Ovary (tissue), 9 donors: ENCODE results near the gene MALRD1. TPM values are rescaled to one million over a fixed set of nuclear protein-coding genes. Genes with fewer than 3 reads are reported as not detected.

Experiments
- DNase-seq, 5 donors: peaks; one replicate each; pipeline ENCODE4 v3.0.0-alpha.2; 2019 to 2020
- H3K27ac ChIP-seq, 2 donors: fragments of 200-600 bp; one replicate each; pipeline versions ENCODE4 v1.5.1 to v1.8.0; 2019 to 2022
- H3K27me3 ChIP-seq: fragments of 200-600 bp; one replicate; pipeline ENCODE4 v1.8.0; 2022
- H3K36me3 ChIP-seq: fragments of 200-600 bp; sonication (generic); one replicate; pipeline ENCODE4 v1.5.1; 2019
- H3K4me1 ChIP-seq: one replicate; pipeline ENCODE4 v1.8.1; 2013; ENCODE audit warnings: mild to moderate bottlenecking, moderate library complexity; ENCODE audit not compliant: insufficient read depth
- H3K4me3 ChIP-seq: fragments of 200-600 bp; sonication (generic); one replicate; pipeline ENCODE4 v1.5.1; 2017
- H3K9me3 ChIP-seq, 2 donors: fragments of 200-600 bp in 1 of 2; sonication (generic) in 1 of 2; one replicate each; pipeline versions ENCODE4 v1.5.1 to v1.8.1; 2013 to 2019; ENCODE audit warnings: mild to moderate bottlenecking in 1 of 2, moderate library complexity in 1 of 2
- CTCF ChIP-seq, 3 donors: fragments of 450-650 bp in 2 of 3; fragments of 200-600 bp in 1 of 3; IDR thresholded peaks; one replicate each; pipeline versions ENCODE4 v1.5.1 to v1.8.0; 2016 to 2022; ENCODE audit warnings: antibody characterized with exemption in 3 of 3, mild to moderate bottlenecking in 1 of 3
- EP300 ChIP-seq: sonication (generic); formaldehyde crosslinking; IDR thresholded peaks from one replicate; pipeline ENCODE4 v1.6.1; 2017; ENCODE audit warnings: antibody characterized with exemption
- POLR2A ChIP-seq: fragments of 450-650 bp; IDR thresholded peaks from one replicate; pipeline ENCODE4 v1.6.1; 2017; ENCODE audit warnings: antibody characterized with exemption, mild to moderate bottlenecking, moderate library complexity
- WGBS, 3 donors: extraction: QIAGEN DNeasy Blood & Tissue Kit in 1 of 3; methylation state at CpG; one replicate each; pipeline versions ENCODE4 v1.1.5 to v1.1.7; 2013 to 2017; 5-methylcytosine and 5-hydroxymethylcytosine counted together
- intact Hi-C, 4 donors: fragments of 100-400 bp; cut with DNase I; formaldehyde crosslinking; loops; one replicate each; pipeline versions ENCODE4 v1.11.0 to v1.15.1; 2022 to 2023
- polyA plus RNA-seq, 2 donors: library from polyadenylated mRNA; stranded (reverse); fragments of 200-250 nt in 1 of 2; fragments of 350-450 nt in 1 of 2; fragmentation: Illumina TruSeq in 1 of 2; extraction: RNeasy Lipid Tissue Mini Kit (QIAGEN cat#74804) in 1 of 2; gene quantifications; one replicate each; pipeline ENCODE4 v1.2.3, GENCODE V29; 2013 to 2014
- total RNA-seq, 7 donors: library from RNA; depleted of rRNA in 2 of 7; stranded (reverse); fragments of >200 nt in 2 of 7; fragmentation: NEBNext Ultra II Directional in 3 of 7; extraction: Animal tissue kit (Norgen Biotek cat#: 25700) in 3 of 7; gene quantifications; one replicate each; pipeline versions ENCODE4 v1.1.0 to v1.2.4, GENCODE V29; 2016 to 2023
- donor health status: DM: no; HTN: no; CAD: no; lungs with moderate emphysema.
- donor health status: DM: no; HTN: no; CAD: no.
- donor health status: Bipolar disorder and iron deficiency.
- donor health status: DM: yes; HTN: yes; CAD: no.
- donor health status: DM: no; HTN: no; CAD: no.
- donor health status: DM: yes; HTN: yes; CAD: no.

The MALRD1 gene
- total and polyA plus RNA-seq, 9 donors, result 0.56 to 12.1 (median 1.9) TPM

- H3K36me3 ChIP-seq, result no peaks in the 10 kb centered on the region
- no peaks in the 10 kb centered on the region for H3K9me3 ChIP-seq
- no peak overlapping the region for H3K4me3 ChIP-seq
- no peaks in the 10 kb centered on the region for H3K27me3 ChIP-seq
- intact Hi-C loops, result no loop called here
- TF ChIP-seq EP300 (no peak), POLR2A (no peak), CTCF (IDR thresholded peaks at IDR 0.05) (no peak)
- no peaks in the 10 kb centered on the region for H3K4me1 ChIP-seq
- no peak for DNase-seq
- no peak overlapping the region for H3K27ac ChIP-seq
- WGBS, 3 donors, result 93 to 97% (median 96%) methylated on average over 3 of the region's 3 CpGs
Measured at GRCh38 chr10:19656420-19657042, 607.9 kb downstream of the MALRD1 start.

GRCh38 chr10:19658131-19658530, 609.5 kb downstream of the MALRD1 start:
- Histone ChIP-seq H3K9me3 (no peaks in the 10 kb centered on the region), H3K36me3 (no peaks in the 10 kb centered on the region), H3K4me3 (no peak overlapping the region), H3K27ac (no peak overlapping the region), H3K27me3 (no peaks in the 10 kb centered on the region), H3K4me1 (no peaks in the 10 kb centered on the region)
- intact Hi-C loops, result no loop called here
- TF ChIP-seq CTCF (IDR thresholded peaks at IDR 0.05), result no peak
- DNase-seq, result no peak
- 53 to 60% (median 53%) methylated on average over 3 of the region's 3 CpGs for WGBS, 3 donors

- Histone ChIP-seq H3K4me3 (no peak overlapping the region), H3K27ac (no peak overlapping the region), H3K36me3 (no peaks in the 10 kb centered on the region), H3K4me1 (no peaks in the 10 kb centered on the region), H3K9me3 (no peaks in the 10 kb centered on the region), H3K27me3 (no peaks in the 10 kb centered on the region)
- TF ChIP-seq EP300 (no peak), CTCF (IDR thresholded peaks at IDR 0.05) (no peak), POLR2A (no peak)
- no peak for DNase-seq
- intact Hi-C loops, result no loop called here
- 24 to 38% (median 29%) methylated on average over 5 of the region's 5 CpGs for WGBS, 3 donors
Measured at GRCh38 chr10:19658622-19659233, 610.1 kb downstream of the MALRD1 start.

- Histone ChIP-seq H3K9me3 (no peaks in the 10 kb centered on the region), H3K27me3 (no peaks in the 10 kb centered on the region), H3K4me1 (no peaks in the 10 kb centered on the region), H3K27ac (no peak overlapping the region), H3K36me3 (no peaks in the 10 kb centered on the region), H3K4me3 (no peak overlapping the region)
- DNase-seq, result no peak
- intact Hi-C loops, result no loop called here
- WGBS, 3 donors, result 88 to 92% (median 89%) methylated on average over 4 of the region's 4 CpGs
- TF ChIP-seq CTCF (IDR thresholded peaks at IDR 0.05) (no peak), EP300 (no peak), POLR2A (no peak)
Measured at GRCh38 chr10:19659920-19660655, 611.5 kb downstream of the MALRD1 start.
